Measurements from ENCODE around the gene CACNA2D2.

CACNA2D2 gene

DNA sequence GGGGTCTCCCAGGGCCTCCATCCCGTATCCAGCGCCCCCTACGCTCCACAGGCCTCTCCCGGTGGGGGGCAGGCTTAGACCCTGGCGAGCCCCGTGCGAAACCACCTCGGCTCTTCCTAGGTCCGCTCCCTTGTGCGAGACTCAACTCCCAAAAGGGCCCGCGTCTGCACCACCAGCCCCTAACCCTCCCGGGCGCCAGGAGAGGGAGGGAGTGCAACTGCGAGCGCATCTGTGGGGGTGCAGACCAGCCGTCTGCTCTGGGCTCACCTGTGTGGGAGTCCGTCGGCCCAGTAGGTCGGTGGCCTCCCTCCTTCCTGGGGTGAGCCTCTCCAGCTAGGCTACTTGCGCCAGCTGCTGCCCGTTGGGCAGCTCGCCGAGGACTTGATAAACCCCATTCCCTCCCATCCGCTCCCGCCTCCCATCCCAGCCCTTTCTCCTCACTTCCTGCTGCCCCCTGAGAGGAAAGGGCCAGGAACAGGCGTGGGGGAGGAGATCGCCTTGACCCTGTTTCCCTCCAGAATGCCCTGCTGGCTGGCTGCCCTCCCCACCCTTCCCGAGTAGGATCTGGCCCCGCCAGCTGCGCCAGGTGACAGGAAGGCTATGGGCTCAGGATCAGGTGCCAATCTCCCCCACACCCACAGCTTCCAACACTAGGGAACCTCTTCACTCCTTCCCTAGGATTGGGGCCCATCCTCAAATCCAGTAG is 180.9 kb downstream of the CACNA2D2 start, which contains the start of gene HYAL2:
HYAL2 (minus strand) TSS at position 360 of the 706 bp plus-strand sequence. CDS start 2,256 bp downstream, outside the sequence.
- no peak for DNase-seq

- no peak for DNase-seq
These were observed 181.4 kb downstream of the CACNA2D2 start for GRCh38 chr3:50322115-50322385.

GRCh38 chr3:50321336-50322114 is 181.9 kb downstream of the CACNA2D2 start:
- peak; percentile 69 for DNase-seq

- peak; percentile 43 for DNase-seq
These were observed 182.5 kb downstream of the CACNA2D2 start for GRCh38 chr3:50320853-50321335.

- DNase-seq: no peak
These were observed 183.4 kb downstream of the CACNA2D2 start for GRCh38 chr3:50319894-50320625.

DNA sequence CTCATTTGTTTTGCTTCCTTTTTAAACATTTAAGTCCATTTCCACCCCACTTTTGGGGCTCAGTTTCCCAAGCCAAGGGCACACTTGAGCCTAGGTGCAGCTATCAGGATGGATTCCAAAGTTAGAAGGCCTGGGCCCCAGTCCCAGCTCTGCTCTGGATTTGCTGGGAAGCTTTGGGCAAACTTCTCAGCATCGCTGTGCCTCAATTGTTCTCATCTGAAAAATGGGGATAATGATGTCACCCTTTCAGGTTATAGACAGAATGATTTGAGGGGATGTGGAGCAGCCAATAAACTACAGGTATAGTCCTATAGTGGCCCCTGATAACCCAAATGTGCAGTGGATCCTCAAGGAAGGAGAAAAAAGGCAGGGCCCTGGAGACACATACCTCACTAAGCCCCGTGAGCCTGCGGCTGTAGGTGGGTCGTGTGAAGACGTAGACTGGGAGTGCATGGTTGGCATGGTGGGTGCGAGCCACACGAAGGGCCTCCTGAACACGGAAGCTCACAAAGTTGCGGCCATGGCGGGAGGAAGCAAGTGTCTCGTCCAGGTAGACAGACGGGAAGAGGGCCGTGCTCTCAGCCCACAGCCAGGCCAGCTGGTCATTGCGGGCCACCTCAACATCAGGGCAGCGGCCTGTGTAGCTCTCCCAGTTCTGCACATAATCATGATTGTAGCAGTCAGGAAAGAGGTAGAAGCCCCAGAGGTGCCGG is 184.1 kb downstream of the CACNA2D2 start:
- DNase-seq: no peak

GRCh38 chr3:50318615-50319014 is 184.8 kb downstream of the CACNA2D2 start:
- no peak for DNase-seq

DNA sequence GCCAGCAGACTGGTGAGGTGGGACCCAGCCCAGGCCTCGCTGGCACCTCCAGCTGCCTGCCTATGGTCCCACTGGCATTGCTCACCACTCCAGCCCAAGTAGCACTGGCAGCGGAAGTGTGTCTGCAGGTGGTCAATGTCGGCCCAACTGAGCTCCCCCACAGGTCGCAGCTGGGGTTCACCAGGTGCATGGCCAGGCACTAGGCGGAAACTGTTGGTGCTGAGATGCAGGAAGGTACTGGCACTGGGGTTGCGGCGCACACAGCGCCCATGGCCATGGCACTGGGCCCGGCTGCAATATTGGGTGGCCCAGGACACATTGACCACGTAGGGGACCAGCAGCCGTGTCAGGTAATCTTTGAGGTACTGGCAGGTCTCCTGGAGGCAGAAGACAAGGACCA is 185.3 kb downstream of the CACNA2D2 start:
- DNase-seq: no peak

GRCh38 chr3:50317300-50317699 is 186.1 kb downstream of the CACNA2D2 start:
- DNase-seq: no peak

- peak; percentile 52 for DNase-seq
These were observed 186.7 kb downstream of the CACNA2D2 start for GRCh38 chr3:50316657-50317242.

DNA sequence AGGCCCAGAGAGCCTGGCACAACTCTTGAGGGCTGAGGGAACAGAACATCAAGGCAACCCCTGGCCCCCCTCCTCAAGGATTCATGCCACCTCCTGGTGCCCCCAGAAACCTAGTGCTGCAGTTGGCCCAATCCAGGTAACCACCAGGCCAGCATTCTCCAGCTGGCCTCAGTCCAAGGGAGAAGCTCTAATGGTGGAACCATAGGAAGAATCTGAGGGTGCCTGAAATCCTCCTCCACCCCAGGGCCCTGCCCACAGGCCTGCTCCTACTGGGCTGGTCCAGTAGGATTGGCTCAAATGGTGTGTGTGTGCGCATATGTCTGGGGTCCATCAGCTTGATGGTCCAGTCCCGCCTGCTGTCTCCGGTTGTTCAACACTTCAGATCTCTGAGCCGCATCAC is 188.6 kb downstream of the CACNA2D2 start:
- no peak for DNase-seq

- DNase-seq: no peak
These were observed 189.1 kb downstream of the CACNA2D2 start for GRCh38 chr3:50314342-50314741.

All from activated CD4-positive, alpha-beta T cell treated with anti-CD3 and anti-CD28 coated beads for 1 hour (primary cell).